ENCODE measurements around the gene DIP2C.

Gene DIP2C

DNA sequence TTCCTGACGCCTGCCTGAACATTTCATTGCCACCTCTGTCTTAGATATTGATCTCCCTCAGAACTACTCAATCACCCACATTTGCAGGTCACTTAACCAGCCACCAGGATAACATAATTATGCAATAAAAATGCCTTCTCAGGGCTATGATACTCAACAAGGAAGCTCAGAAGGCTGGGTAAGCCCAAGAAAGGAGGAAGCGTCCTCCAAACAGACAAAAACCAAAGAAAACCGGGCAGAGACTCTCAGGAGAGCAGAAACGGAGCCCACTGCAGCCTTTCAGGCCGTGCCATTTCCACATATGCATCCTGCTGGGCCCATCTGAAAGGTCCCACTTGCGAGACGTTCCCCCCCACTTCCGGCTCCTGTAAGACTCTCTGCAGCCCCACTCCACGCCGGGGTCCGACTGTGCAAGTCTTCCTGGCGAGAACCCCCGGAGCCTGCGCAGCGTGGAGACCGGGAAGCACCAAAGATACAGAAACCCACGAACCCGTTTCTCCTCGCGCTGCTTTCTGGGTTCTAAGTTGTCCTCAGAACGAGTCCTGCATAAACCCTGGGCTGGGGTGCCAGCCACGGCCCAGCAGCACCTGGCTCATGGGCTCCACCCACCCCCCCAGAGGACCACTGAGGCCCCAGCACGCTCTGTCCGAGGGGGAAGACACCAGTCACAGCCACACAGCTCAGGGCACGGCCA is 83.7 kb downstream of the DIP2C start:
- Histone ChIP-seq H3K4me3 (ENCODE audit: low read depth in 1 of 2, low read length in 2 of 2) (no peak overlapping the region), H3K9me3 (ENCODE audit: insufficient read depth, low read length, severe bottlenecking) (no peaks in the 10 kb centered on the region), H2AFZ (ENCODE audit: low read depth, low read length) (no peak overlapping the region), H3K4me1 (ENCODE audit: insufficient read depth, low read length) (no peaks in the 10 kb centered on the region), H3K4me2 (ENCODE audit: insufficient read depth, low read length) (no peak overlapping the region), H3K36me3 (ENCODE audit: insufficient read depth, low read length) (no peaks in the 10 kb centered on the region), H3K79me2 (ENCODE audit: insufficient read depth, low read length) (no peaks in the 10 kb centered on the region), H3K27ac (ENCODE audit: low read length) (no peak overlapping the region), H3K27me3 (ENCODE audit: insufficient read depth, low read length, poor library complexity) (peaks cover 6% of the 10 kb centered on the region), H4K20me1 (ENCODE audit: insufficient read depth, low read length) (no peaks in the 10 kb centered on the region), H3K9ac (ENCODE audit: low read depth, low read length) (no peak overlapping the region)
- DNase-seq (no peak), ATAC-seq (ENCODE audit: insufficient read depth, low read depth) (no peak)
- TF ChIP-seq EZH2 (IDR thresholded peaks at IDR 0.05; ENCODE audit: borderline replicate concordance, low read depth, low read length, severe bottlenecking), result no peak
- TF ChIP-seq, protein P1, sequence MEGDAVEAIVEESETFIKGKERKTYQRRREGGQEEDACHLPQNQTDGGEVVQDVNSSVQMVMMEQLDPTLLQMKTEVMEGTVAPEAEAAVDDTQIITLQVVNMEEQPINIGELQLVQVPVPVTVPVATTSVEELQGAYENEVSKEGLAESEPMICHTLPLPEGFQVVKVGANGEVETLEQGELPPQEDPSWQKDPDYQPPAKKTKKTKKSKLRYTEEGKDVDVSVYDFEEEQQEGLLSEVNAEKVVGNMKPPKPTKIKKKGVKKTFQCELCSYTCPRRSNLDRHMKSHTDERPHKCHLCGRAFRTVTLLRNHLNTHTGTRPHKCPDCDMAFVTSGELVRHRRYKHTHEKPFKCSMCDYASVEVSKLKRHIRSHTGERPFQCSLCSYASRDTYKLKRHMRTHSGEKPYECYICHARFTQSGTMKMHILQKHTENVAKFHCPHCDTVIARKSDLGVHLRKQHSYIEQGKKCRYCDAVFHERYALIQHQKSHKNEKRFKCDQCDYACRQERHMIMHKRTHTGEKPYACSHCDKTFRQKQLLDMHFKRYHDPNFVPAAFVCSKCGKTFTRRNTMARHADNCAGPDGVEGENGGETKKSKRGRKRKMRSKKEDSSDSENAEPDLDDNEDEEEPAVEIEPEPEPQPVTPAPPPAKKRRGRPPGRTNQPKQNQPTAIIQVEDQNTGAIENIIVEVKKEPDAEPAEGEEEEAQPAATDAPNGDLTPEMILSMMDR (IDR thresholded peaks at IDR 0.05; ENCODE audit: borderline replicate concordance, extremely low read depth, low read length, poor library complexity, severe bottlenecking), result no peak

DNA sequence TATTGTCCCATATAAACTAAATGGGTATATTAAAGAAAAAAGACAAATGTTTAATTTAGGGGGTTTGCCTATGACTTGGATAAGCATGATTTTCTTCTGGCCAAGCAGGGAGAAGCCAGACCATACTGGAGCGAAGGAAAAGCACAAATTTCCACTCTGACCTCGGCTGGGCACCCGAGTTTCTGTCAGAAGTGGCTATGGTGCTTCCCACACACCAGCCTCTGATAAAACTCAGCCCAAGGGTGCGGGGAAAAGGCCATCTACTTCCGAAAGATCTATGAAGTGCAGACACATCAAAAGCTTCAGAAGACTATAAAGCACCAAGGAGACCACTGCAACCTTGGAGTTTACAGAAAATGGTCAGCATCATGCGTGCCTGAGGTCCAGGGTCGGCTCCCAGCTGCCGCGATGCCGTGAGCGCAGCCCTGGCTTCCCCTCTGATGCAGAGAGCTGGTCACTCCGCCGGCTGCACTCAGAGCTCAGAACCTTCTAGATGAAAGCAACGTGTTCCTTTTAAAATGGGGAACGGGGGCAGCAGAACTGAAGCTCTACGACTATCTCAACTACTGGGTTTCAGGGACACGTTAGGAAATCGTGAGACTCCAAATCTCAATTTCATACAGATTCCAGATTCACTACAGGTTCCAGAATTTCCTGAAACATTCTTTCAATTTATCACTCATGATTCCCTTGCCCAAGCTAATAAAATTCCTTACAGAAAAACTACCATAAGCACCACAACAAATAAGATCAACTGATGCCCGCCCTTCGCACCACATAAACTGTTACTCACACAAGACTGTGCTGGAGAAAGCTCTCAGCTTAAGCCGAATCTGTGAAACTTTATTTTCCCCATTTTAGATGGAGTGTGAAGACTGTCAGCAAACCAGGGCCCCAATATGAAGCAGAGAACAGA is 84.5 kb downstream of the DIP2C start:
- H3K36me3 ChIP-seq (ENCODE audit: insufficient read depth, low read length), result no peaks in the 10 kb centered on the region
- no peak for DNase-seq
- no peaks in the 10 kb centered on the region for H4K20me1 ChIP-seq (ENCODE audit: insufficient read depth, low read length)
- H3K27me3 ChIP-seq (ENCODE audit: insufficient read depth, low read length, poor library complexity), result peaks cover 10% of the 10 kb centered on the region
- no peak overlapping the region for H3K9ac ChIP-seq (ENCODE audit: low read depth, low read length)
- no peak overlapping the region for H2AFZ ChIP-seq (ENCODE audit: low read depth, low read length)
- no peak overlapping the region for H3K27ac ChIP-seq (ENCODE audit: low read length)
- H3K4me3 ChIP-seq (ENCODE audit: low read depth in 1 of 2, low read length in 2 of 2), result no peak overlapping the region
- H3K4me1 ChIP-seq (ENCODE audit: insufficient read depth, low read length), result no peaks in the 10 kb centered on the region
- TF ChIP-seq, protein P1 (IDR thresholded peaks at IDR 0.05; ENCODE audit: borderline replicate concordance, extremely low read depth, low read length, poor library complexity, severe bottlenecking), result no peak
- TF ChIP-seq EZH2 (IDR thresholded peaks at IDR 0.05; ENCODE audit: borderline replicate concordance, low read depth, low read length, severe bottlenecking), result no peak
- no peak overlapping the region for H3K4me2 ChIP-seq (ENCODE audit: insufficient read depth, low read length)
- ATAC-seq (ENCODE audit: insufficient read depth, low read depth), result no peak
- no peaks in the 10 kb centered on the region for H3K9me3 ChIP-seq (ENCODE audit: insufficient read depth, low read length, severe bottlenecking)
- H3K79me2 ChIP-seq (ENCODE audit: insufficient read depth, low read length), result no peaks in the 10 kb centered on the region

DNA sequence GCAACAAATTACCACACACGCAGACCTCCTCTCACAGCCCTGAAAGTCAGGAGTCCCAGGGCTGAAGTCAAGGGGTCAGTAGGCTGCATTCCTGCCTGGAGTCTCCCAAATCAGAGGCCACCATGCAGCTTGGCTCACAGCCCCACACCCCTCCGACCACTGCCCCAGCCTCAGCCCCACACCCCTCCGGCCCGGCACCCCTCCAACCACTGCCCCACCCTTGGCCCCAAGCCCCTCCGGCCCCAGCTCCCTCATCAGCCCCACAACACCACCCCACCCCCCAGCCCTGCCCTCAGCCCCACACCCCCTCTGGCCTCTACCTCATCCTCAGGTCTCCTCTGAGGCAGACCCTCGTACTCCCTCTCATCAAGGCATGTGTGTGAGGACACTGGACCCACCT is 85.7 kb downstream of the DIP2C start:
- Histone ChIP-seq H3K4me3 (ENCODE audit: low read depth in 1 of 2, low read length in 2 of 2) (no peak overlapping the region), H3K4me2 (ENCODE audit: insufficient read depth, low read length) (no peak overlapping the region), H2AFZ (ENCODE audit: low read depth, low read length) (no peak overlapping the region), H3K27me3 (ENCODE audit: insufficient read depth, low read length, poor library complexity) (peaks cover 14% of the 10 kb centered on the region), H3K4me1 (ENCODE audit: insufficient read depth, low read length) (no peaks in the 10 kb centered on the region), H3K9ac (ENCODE audit: low read depth, low read length) (no peak overlapping the region), H4K20me1 (ENCODE audit: insufficient read depth, low read length) (no peaks in the 10 kb centered on the region), H3K36me3 (ENCODE audit: insufficient read depth, low read length) (no peaks in the 10 kb centered on the region), H3K79me2 (ENCODE audit: insufficient read depth, low read length) (no peaks in the 10 kb centered on the region), H3K9me3 (ENCODE audit: insufficient read depth, low read length, severe bottlenecking) (no peaks in the 10 kb centered on the region), H3K27ac (ENCODE audit: low read length) (no peak overlapping the region)
- no peak for TF ChIP-seq EZH2 (IDR thresholded peaks at IDR 0.05; ENCODE audit: borderline replicate concordance, low read depth, low read length, severe bottlenecking)
- TF ChIP-seq, protein P1 (IDR thresholded peaks at IDR 0.05; ENCODE audit: borderline replicate concordance, extremely low read depth, low read length, poor library complexity, severe bottlenecking), result no peak
- no peak for DNase-seq
- no peak for ATAC-seq (ENCODE audit: insufficient read depth, low read depth)

Measured in DND-41 (cell line).